Activated CD8-positive, alpha-beta T cell treated with anti-CD3 and anti-CD28 coated beads for 36 hours (primary cell): ENCODE measurements around the gene IL9. TPM values are rescaled to one million over a fixed set of nuclear protein-coding genes. Genes with fewer than 3 reads are reported as not detected.

ENCODE experiments used
- ATAC-seq: fragments of 200-7000 bp; cut with Tn5 transposase; one replicate; pipeline ENCODE4 v1.10.0; 2021; ENCODE audit warnings: mild to moderate bottlenecking, moderate library complexity
- CTCF ChIA-PET: fragments of 350-600 bp; sonication (Branson Sonifier 250); formaldehyde crosslinking; loops from one replicate; lab custom pipeline; 2021; ENCODE audit warnings: antibody characterized with exemption; lab: Charles Lee
- POLR2A ChIA-PET: fragments of 350-600 bp; sonication (Branson Sonifier 250); formaldehyde crosslinking; loops from one replicate; lab custom pipeline; 2021; ENCODE audit warnings: antibody characterized with exemption; lab: Charles Lee
- DNase-seq: peaks from one replicate; pipeline ENCODE4 v3.0.0-alpha.2; 2020
- H3K27ac Mint-ChIP-seq: one replicate; pipeline ENCODE4 v1.8.0; 2021; ENCODE audit warnings: mild to moderate bottlenecking, mixed read lengths
- H3K27me3 Mint-ChIP-seq: one replicate; pipeline ENCODE4 v1.8.0; 2021; ENCODE audit warnings: mixed read lengths
- H3K36me3 Mint-ChIP-seq: one replicate; pipeline ENCODE4 v1.8.0; 2021; ENCODE audit warnings: low read depth, mixed read lengths
- H3K4me1 Mint-ChIP-seq: one replicate; pipeline ENCODE4 v1.8.0; 2021; ENCODE audit warnings: low read depth, mixed read lengths
- H3K4me3 Mint-ChIP-seq: one replicate; pipeline ENCODE4 v1.8.0; 2021; ENCODE audit warnings: mild to moderate bottlenecking, moderate library complexity, mixed read lengths
- H3K9me3 Mint-ChIP-seq: one replicate; pipeline ENCODE4 v1.8.0; 2021; ENCODE audit warnings: mixed read lengths
- CTCF ChIP-seq: fragments of 200-600 bp; IDR thresholded peaks from one replicate; pipeline ENCODE4 v1.8.0; 2022; ENCODE audit warnings: antibody characterized with exemption, mild to moderate bottlenecking
- intact Hi-C: fragments of 100-400 bp; cut with micrococcal nuclease; formaldehyde crosslinking; loops from one replicate; pipeline ENCODE4 v1.10.0; 2022
- total RNA-seq, 2 experiments: library from RNA; stranded (reverse); gene quantifications; one replicate each; pipeline ENCODE4 v1.2.3, GENCODE V29; 2021

Gene IL9
- total RNA-seq, 2 experiments from 2014 or later: not detected

- intact Hi-C loops: loop anchor here (10.0 kb wide), 1 partner anchor 295 kb away; no protein-coding TSS in a partner anchor
- DNase-seq: peak; percentile 34
Measured at GRCh38 chr5:135880278-135880677, 15.4 kb downstream of the IL9 start.

GRCh38 chr5:135879591-135879990, 16.1 kb downstream of the IL9 start:
- intact Hi-C loops: no loop called here
- H3K27ac Mint-ChIP-seq: no peak overlapping the region
- POLR2A ChIA-PET: no interaction called here
- H3K27me3 Mint-ChIP-seq: peaks cover 32% of the 10 kb centered on the region
- no peak overlapping the region for H3K4me3 Mint-ChIP-seq
- no peak for TF ChIP-seq CTCF
- no peak for ATAC-seq
- DNase-seq: no peak
- H3K36me3 Mint-ChIP-seq: no peaks in the 10 kb centered on the region
- CTCF ChIA-PET: no interaction called here
- no peaks in the 10 kb centered on the region for H3K4me1 Mint-ChIP-seq
- H3K9me3 Mint-ChIP-seq: no peaks in the 10 kb centered on the region

More at GRCh38 chr5:135880278-135880677, 15.4 kb downstream of the IL9 start:
- no peak for TF ChIP-seq CTCF
- H3K27ac Mint-ChIP-seq: no peak overlapping the region
- ChIA-PET CTCF (interaction anchor here (0.7 kb wide), 1 partner anchor 11 kb away, joined by 3 read pairs; no protein-coding TSS in a partner anchor), POLR2A (no interaction called here)
- ATAC-seq: no peak
- H3K4me1 Mint-ChIP-seq: no peaks in the 10 kb centered on the region
- H3K36me3 Mint-ChIP-seq: no peaks in the 10 kb centered on the region
- peaks cover 34% of the 10 kb centered on the region for H3K27me3 Mint-ChIP-seq
- no peak overlapping the region for H3K4me3 Mint-ChIP-seq
- no peaks in the 10 kb centered on the region for H3K9me3 Mint-ChIP-seq

- H3K4me3 Mint-ChIP-seq: no peak overlapping the region
- TF ChIP-seq CTCF: no peak
- POLR2A ChIA-PET: no interaction called here
- H3K4me1 Mint-ChIP-seq: no peaks in the 10 kb centered on the region
- peaks cover 29% of the 10 kb centered on the region for H3K27me3 Mint-ChIP-seq
- no peak for ATAC-seq
- intact Hi-C loops: no loop called here
- CTCF ChIA-PET: no interaction called here
- H3K27ac Mint-ChIP-seq: no peak overlapping the region
- DNase-seq: no peak
- no peaks in the 10 kb centered on the region for H3K9me3 Mint-ChIP-seq
- no peaks in the 10 kb centered on the region for H3K36me3 Mint-ChIP-seq
Measured at GRCh38 chr5:135878156-135878620, 17.5 kb downstream of the IL9 start.

- Mint-ChIP-seq H3K4me3 (no peak overlapping the region), H3K36me3 (no peaks in the 10 kb centered on the region), H3K4me1 (no peaks in the 10 kb centered on the region), H3K27ac (no peak overlapping the region), H3K9me3 (no peaks in the 10 kb centered on the region), H3K27me3 (peaks cover 27% of the 10 kb centered on the region)
- ATAC-seq: no peak
- TF ChIP-seq CTCF: no peak
- no peak for DNase-seq
- CTCF ChIA-PET: no interaction called here
- POLR2A ChIA-PET: no interaction called here
- intact Hi-C loops: no loop called here
Measured at GRCh38 chr5:135877570-135878155, 18.0 kb downstream of the IL9 start.

GRCh38 chr5:135876146-135876545, 19.5 kb downstream of the IL9 start:
- Mint-ChIP-seq H3K4me3 (no peak overlapping the region), H3K27me3 (peaks cover 21% of the 10 kb centered on the region), H3K27ac (no peak overlapping the region), H3K36me3 (no peaks in the 10 kb centered on the region), H3K4me1 (no peaks in the 10 kb centered on the region), H3K9me3 (no peaks in the 10 kb centered on the region)
- TF ChIP-seq CTCF: no peak
- DNase-seq (no peak), ATAC-seq (no peak)
- ChIA-PET CTCF (interaction anchor here (1.1 kb wide), 1 partner anchor 336 kb away, joined by 5 read pairs; no protein-coding TSS in a partner anchor), POLR2A (no interaction called here)
- intact Hi-C loops: no loop called here
